Omental fat pad (tissue), 4 donors: ENCODE measurements around the gene PDE4D. TPM values are rescaled to one million over a fixed set of nuclear protein-coding genes. Genes with fewer than 3 reads are reported as not detected.

Experiments
- ATAC-seq: fragments of 150-250 bp; one replicate; pipeline ENCODE4 v1.9.1; 2016; ENCODE audit warnings: mild to moderate bottlenecking, moderate library complexity; ENCODE audit not compliant: low FRiP score
- DNase-seq: peaks from one replicate; pipeline ENCODE4 v3.0.0-alpha.2; 2019; ENCODE audit warnings: low spot score
- total RNA-seq, 4 donors: library from RNA; depleted of rRNA; stranded (reverse); fragments of >200 nt; gene quantifications; one replicate each; pipeline ENCODE4 v1.1.0, GENCODE V29; 2016
- TF ChIP-seq, protein P1 (sequence below), 3 donors: fragments of 450-650 bp; IDR thresholded peaks; one replicate each; pipeline ENCODE4 v1.5.1; 2016 to 2017; ENCODE audit warnings: antibody characterized with exemption in 3 of 3, mild to moderate bottlenecking in 3 of 3, moderate library complexity in 2 of 3

PDE4D gene
- total RNA-seq, 4 donors from 2014 or later: 32.5 to 94.8 (median 43.2) TPM

DNA sequence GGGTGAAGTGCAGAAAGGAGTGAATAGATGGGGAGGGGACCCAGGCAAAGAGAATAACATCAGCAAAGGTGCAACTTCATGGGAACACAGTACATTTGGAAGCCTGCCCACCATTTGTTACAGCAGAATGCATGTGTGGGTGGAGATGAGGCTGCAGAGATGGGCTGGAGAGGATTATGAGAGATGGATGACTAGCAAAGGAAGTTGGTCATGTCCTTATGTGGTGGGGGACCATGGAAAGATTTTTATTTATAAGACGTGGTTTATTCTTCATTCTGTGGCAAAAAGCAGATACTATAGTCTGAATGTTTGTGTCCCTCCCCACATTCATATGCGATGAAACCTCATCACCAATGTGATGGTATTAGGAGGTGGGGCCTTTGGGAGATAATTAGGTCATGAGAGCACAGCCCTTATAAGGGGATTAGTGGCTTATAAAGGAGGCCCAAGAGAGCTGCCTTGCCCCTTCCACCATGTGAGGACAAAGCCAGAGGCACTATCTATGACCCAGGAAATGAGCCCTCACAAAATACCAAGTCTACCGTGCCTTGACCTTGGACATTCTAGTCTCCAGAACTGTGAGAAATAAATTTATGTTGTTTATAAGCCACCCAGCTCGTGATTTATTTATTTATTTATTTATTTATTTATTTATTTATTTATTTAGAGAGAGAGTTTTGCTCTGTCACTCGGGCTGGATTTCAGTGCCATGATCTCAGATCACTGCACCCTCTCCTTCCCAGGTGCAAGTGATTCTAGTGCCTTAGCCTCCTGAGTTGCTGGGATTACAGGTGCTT, 827.0 kb downstream of the PDE4D start:
- TF ChIP-seq, protein P1, sequence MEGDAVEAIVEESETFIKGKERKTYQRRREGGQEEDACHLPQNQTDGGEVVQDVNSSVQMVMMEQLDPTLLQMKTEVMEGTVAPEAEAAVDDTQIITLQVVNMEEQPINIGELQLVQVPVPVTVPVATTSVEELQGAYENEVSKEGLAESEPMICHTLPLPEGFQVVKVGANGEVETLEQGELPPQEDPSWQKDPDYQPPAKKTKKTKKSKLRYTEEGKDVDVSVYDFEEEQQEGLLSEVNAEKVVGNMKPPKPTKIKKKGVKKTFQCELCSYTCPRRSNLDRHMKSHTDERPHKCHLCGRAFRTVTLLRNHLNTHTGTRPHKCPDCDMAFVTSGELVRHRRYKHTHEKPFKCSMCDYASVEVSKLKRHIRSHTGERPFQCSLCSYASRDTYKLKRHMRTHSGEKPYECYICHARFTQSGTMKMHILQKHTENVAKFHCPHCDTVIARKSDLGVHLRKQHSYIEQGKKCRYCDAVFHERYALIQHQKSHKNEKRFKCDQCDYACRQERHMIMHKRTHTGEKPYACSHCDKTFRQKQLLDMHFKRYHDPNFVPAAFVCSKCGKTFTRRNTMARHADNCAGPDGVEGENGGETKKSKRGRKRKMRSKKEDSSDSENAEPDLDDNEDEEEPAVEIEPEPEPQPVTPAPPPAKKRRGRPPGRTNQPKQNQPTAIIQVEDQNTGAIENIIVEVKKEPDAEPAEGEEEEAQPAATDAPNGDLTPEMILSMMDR (IDR thresholded peaks at IDR 0.05): no peak
- ATAC-seq (no peak), DNase-seq (no peak)

DNA sequence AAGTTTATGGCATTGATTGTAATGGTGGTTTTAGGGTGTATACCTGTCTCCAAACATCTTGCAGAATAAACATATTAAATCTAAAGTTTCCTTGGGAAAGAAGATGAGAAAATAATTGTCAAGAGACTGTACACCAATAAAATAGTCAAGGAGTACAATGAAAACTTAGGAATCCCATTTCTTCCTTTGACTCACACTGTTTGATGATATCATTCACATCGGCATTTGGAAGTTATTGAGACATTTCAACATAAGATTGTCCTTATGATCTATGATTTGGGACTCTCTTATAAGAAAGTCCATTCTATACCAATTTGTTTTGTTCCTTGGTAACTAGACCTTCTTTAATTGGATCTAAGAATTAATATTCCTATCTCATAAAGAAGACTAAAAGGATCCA, 828.0 kb downstream of the PDE4D start:
- TF ChIP-seq, protein P1 (IDR thresholded peaks at IDR 0.05): no peak
- DNase-seq (no peak), ATAC-seq (no peak)

DNA sequence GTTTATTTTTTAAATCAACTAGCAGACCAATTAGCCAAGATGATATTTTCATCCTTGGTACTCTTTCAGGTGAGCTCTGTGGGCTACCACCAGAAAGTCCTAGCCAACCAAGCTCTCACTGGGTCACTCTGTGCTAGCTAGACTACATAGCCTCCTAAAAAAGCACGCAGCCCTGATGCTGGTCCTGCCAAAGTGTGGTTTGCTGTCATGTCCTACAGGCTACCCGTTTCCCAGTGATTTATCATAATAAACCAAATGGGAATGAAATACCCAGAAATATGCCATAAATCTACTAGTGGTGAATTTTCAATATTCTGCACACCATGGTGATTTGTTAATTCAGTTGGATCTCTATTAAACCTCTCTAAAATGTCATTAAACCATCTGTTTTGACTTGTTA, 829.2 kb downstream of the PDE4D start:
- TF ChIP-seq, protein P1 (IDR thresholded peaks at IDR 0.05): no peak
- ATAC-seq (no peak), DNase-seq (no peak)

DNA sequence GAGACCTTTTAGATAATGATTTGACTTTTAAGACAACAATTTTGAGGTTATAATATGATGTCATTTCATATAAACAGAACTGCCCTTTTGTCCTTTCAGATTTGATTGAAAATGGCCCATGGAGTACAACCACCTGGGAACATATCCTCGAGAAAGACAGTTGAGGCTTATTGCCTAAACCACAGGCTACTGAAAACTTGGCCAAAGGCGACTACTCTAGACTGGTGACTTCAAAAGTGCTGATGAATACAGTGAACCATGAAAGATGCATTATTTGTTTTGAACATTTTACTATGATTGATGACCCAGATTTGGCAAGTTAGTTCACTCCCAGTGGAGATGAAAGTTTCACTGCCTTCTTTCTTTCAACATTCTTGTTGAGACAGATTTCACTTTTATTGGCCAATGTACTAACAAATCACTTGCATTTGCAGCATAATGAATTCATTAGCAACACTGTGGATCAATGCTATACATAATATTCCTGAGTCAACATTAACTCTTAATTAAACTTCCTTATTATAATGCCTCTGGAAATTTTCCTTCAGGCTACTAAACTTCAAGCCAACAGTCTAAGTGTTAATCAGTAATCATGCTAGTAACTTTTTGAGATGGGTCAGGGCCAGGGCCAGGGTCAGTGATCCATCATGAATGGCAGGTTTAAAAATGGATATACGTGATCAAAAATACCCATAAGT, 830.4 kb downstream of the PDE4D start:
- TF ChIP-seq, protein P1 (IDR thresholded peaks at IDR 0.05): no peak
- ATAC-seq (peak; percentile 76), DNase-seq (no peak)

DNA sequence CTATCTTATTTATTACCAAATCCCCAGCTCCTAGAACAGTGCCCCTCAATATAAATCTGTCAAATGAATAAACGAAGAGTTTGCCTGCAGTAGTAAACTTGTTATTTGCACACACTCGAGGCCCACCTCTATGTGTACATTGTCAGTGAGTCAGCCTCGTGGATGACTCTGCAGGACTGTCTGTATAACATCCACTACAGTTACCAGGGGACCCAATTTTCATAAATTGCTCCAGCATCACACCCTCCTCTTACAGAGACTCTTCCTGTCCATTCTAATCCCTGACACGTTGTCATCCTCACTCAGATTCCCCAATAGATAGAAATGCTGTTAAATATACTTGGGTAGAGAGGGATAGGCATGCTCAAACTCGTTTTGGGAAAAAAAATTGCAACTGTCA, 832.1 kb downstream of the PDE4D start:
- ATAC-seq (no peak), DNase-seq (no peak)
- TF ChIP-seq, protein P1 (IDR thresholded peaks at IDR 0.05): no peak

DNA sequence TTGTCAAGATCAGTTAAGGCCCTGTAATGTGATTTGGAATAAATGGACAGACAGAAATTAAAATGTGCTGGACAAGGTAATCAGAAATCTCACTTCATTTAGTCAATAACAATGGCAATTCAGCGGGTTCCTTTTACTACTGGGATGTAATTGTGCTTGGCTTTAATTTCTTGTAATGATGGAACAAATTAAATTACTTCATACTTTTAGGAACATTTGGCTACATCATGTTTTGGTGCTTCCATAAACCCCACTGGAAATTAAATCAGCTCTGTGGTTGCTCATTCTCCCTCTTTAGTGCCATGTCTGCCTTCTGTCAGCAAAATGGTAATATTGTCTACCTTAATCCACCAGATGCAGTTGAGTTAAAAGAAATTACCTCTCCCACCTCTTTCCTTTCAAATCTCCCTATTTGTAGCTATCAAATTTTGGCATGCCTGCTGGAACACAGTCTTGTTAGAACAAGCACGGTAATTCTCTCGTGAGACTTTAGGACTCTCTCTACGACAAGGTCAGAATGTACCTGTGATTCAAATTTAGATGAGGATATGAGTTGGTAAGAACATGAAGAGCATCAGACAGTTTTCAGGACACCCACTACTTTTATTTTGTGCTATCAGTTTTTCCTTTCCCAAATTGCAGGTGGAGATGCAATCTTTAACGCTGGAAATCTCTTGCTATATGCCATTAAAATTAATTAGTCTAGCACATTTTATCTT, 834.4 kb downstream of the PDE4D start:
- DNase-seq: no peak
- ATAC-seq: no peak
- TF ChIP-seq, protein P1 (IDR thresholded peaks at IDR 0.05): no peak
